K562 (cell line): Measurements from ENCODE around the gene DDHD1.
"Not testable (repeated sequence)": the region's sequence is repeated elsewhere in the genome, so short reads cannot be mapped to it uniquely, and the experiment has no call there.

Source experiments
- EZH2 ChIP-seq: IDR thresholded peaks from 2 replicates; pipeline ENCODE4 v1.6.1; 2012; ENCODE audit warnings: low read depth, mild to moderate bottlenecking, inconsistent platforms, low read length, borderline replicate concordance
- LCOR ChIP-seq: sonication (generic); formaldehyde crosslinking; IDR thresholded peaks from 2 replicates; pipeline ENCODE4 v1.8.0; 2022; ENCODE audit warnings: mild to moderate bottlenecking, missing genetic modification reagents
- RFX5 ChIP-seq: IDR thresholded peaks from 2 replicates; pipeline ENCODE4 v1.6.1; 2011; ENCODE audit warnings: low read depth, mild to moderate bottlenecking, improper control_type of control experiment, low read length
- TEAD4 ChIP-seq, 2 experiments: sonication (generic) in 1 of 2; formaldehyde crosslinking in 1 of 2; IDR thresholded peaks; 2 replicates each; pipeline versions ENCODE4 v1.6.1 to v1.8.0; 2012 to 2022; ENCODE audit warnings: borderline replicate concordance in 1 of 2, inconsistent platforms in 1 of 2, low read length in 1 of 2, mild to moderate bottlenecking in 1 of 2, missing genetic modification reagents in 1 of 2
- ZBTB33 ChIP-seq: sonication (generic); formaldehyde crosslinking; IDR thresholded peaks from 2 replicates; pipeline ENCODE4 v1.8.1; 2023; ENCODE audit warnings: mild to moderate bottlenecking, missing genetic modification reagents
- ZBTB40 ChIP-seq, 2 experiments: fragments of 450-650 bp in 1 of 2; sonication (generic) in 1 of 2; formaldehyde crosslinking in 1 of 2; IDR thresholded peaks; 2 replicates each; pipeline versions ENCODE4 v1.7.1 to v1.9.0; 2016 to 2022; ENCODE audit warnings: inconsistent platforms in 1 of 2, mild to moderate bottlenecking in 1 of 2, missing genetic modification reagents in 1 of 2
- ZC3H4 ChIP-seq: sonication (generic); formaldehyde crosslinking; IDR thresholded peaks from 2 replicates; pipeline ENCODE4 v1.9.0; 2021; ENCODE audit warnings: missing genetic modification reagents, borderline replicate concordance
- ZNF212 ChIP-seq: fragments of 450-650 bp; formaldehyde crosslinking; IDR thresholded peaks from 2 replicates; pipeline ENCODE4 v1.4.0; 2020; ENCODE audit warnings: mild to moderate bottlenecking
- ZNF239 ChIP-seq: fragments of 250-450 bp; sonication (Bioruptor Pico); IDR thresholded peaks from 2 replicates; pipeline ENCODE4 v1.4.0; 2020; ENCODE audit warnings: mild to moderate bottlenecking
- ZNF699 ChIP-seq: fragments of 250-450 bp; sonication (Bioruptor Pico); IDR thresholded peaks from 2 replicates; pipeline ENCODE4 v1.8.0; 2021; ENCODE audit warnings: mild to moderate bottlenecking, moderate library complexity; ENCODE audit not compliant: insufficient replicate concordance
- TF ChIP-seq, protein P1 (sequence below): sonication (generic); formaldehyde crosslinking; IDR thresholded peaks from 2 replicates; pipeline ENCODE4 v1.8.0; 2022; ENCODE audit warnings: mild to moderate bottlenecking, missing genetic modification reagents
- TF ChIP-seq, protein P2 (sequence below), 3 experiments: IDR thresholded peaks in 2 of 3; conservative IDR thresholded peaks in 1 of 3; 2 replicates each; pipeline ENCODE4 v1.5.1; 2011 to 2012; ENCODE audit warnings: low read length in 3 of 3, mild to moderate bottlenecking in 3 of 3, control low read depth in 2 of 3, improper control_type of control experiment in 1 of 3, inconsistent platforms in 1 of 3, low read depth in 1 of 3, mixed read lengths in 1 of 3, moderate library complexity in 1 of 3; ENCODE audit not compliant: insufficient read depth in 2 of 3
- TF ChIP-seq, protein P3 (sequence below): IDR thresholded peaks from 2 replicates; pipeline ENCODE4 v1.6.1; 2012; ENCODE audit warnings: low read depth, low read length, improper control_type of control experiment, borderline replicate concordance

GRCh38 chr14:53121419-53121818 is 31.7 kb downstream of the DDHD1 start:
- TF ChIP-seq ZBTB40 (IDR thresholded peaks at IDR 0.05); ZBTB40 (CRISPR knock-in tag; IDR thresholded peaks at IDR 0.05); LCOR (CRISPR knock-in tag); EZH2; RFX5; ZNF239 (CRISPR knock-in tag); ZNF699 (CRISPR knock-in tag); TEAD4 (IDR thresholded peaks at IDR 0.05; ENCODE audit: low read length); TEAD4 (CRISPR knock-in tag; IDR thresholded peaks at IDR 0.05; ENCODE audit: borderline replicate concordance); ZBTB33 (CRISPR knock-in tag); ZNF212 (CRISPR knock-in tag); ZC3H4 (CRISPR knock-in tag): not testable (repeated sequence)
- TF ChIP-seq, protein P1, sequence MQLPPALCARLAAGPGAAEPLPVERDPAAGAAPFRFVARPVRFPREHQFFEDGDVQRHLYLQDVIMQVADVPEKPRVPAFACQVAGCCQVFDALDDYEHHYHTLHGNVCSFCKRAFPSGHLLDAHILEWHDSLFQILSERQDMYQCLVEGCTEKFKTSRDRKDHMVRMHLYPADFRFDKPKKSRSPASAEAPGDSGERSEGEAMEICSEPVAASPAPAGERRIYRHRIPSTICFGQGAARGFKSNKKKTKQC (CRISPR knock-in tag) = not testable (repeated sequence)
- TF ChIP-seq, protein P2, sequence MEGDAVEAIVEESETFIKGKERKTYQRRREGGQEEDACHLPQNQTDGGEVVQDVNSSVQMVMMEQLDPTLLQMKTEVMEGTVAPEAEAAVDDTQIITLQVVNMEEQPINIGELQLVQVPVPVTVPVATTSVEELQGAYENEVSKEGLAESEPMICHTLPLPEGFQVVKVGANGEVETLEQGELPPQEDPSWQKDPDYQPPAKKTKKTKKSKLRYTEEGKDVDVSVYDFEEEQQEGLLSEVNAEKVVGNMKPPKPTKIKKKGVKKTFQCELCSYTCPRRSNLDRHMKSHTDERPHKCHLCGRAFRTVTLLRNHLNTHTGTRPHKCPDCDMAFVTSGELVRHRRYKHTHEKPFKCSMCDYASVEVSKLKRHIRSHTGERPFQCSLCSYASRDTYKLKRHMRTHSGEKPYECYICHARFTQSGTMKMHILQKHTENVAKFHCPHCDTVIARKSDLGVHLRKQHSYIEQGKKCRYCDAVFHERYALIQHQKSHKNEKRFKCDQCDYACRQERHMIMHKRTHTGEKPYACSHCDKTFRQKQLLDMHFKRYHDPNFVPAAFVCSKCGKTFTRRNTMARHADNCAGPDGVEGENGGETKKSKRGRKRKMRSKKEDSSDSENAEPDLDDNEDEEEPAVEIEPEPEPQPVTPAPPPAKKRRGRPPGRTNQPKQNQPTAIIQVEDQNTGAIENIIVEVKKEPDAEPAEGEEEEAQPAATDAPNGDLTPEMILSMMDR (IDR thresholded peaks at IDR 0.05 in 2 of 3, conservative IDR thresholded peaks at IDR 0.05 in 1 of 3; ENCODE audit: insufficient read depth in 2 of 3, low read depth in 1 of 3, low read length in 3 of 3) = not testable (repeated sequence)
- TF ChIP-seq, protein P3, sequence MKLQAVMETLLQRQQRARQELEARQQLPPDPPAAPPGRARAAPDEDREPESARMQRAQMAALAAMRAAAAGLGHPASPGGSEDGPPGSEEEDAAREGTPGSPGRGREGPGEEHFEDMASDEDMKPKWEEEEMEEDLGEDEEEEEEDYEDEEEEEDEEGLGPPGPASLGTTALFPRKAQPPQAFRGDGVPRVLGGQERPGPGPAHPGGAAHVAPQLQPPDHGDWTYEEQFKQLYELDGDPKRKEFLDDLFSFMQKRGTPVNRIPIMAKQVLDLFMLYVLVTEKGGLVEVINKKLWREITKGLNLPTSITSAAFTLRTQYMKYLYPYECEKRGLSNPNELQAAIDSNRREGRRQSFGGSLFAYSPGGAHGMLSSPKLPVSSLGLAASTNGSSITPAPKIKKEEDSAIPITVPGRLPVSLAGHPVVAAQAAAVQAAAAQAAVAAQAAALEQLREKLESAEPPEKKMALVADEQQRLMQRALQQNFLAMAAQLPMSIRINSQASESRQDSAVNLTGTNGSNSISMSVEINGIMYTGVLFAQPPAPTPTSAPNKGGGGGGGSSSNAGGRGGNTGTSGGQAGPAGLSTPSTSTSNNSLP = not testable (repeated sequence)
